ENCODE measurements around the gene GMDS.

The GMDS gene

DNA sequence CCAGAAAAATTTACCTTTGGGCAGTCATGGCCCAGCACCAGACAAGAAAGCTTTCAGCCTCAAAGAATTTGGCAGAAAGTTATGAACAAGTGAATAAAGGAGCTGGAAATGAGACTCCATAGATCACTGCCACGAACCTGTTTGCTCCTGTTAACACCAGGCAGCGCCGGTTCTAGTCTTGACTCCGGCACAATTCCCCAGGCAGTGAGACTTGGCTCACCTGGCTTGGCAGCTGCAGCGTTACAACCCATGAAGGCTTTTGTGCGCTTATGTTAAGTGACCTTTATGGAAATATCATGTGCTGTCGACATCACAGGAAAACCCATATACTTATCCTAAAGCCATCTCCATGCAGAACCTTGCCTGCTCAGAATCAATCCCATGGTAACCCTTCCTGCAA, 657.9 kb downstream of the GMDS start:
- Histone ChIP-seq H3K4me1 (ENCODE audit: control insufficient read depth, insufficient read depth, low read length, poor library complexity, severe bottlenecking) (no peaks in the 10 kb centered on the region), H3K36me3 (ENCODE audit: control insufficient read depth, insufficient read depth, low read length) (no peaks in the 10 kb centered on the region), H3K27ac (ENCODE audit: low read depth, low read length, severe bottlenecking) (no peak overlapping the region), H3K4me3 (ENCODE audit: extremely low read depth, insufficient read depth, low read length, poor library complexity, severe bottlenecking) (no peak overlapping the region), H3K9me3 (ENCODE audit: control insufficient read depth, low read length) (no peaks in the 10 kb centered on the region)
- 87 to 93% methylated on average over 5 to 7 of the region's 7 CpGs for WGBS, 2 experiments (ENCODE audit: insufficient coverage in 2 of 2)

GRCh38 chr6:1586861-1587450, 658.4 kb downstream of the GMDS start:
- Histone ChIP-seq H3K4me1 (ENCODE audit: control insufficient read depth, insufficient read depth, low read length, poor library complexity, severe bottlenecking) (no peaks in the 10 kb centered on the region), H3K9me3 (ENCODE audit: control insufficient read depth, low read length) (no peaks in the 10 kb centered on the region), H3K36me3 (ENCODE audit: control insufficient read depth, insufficient read depth, low read length) (no peaks in the 10 kb centered on the region), H3K4me3 (ENCODE audit: extremely low read depth, insufficient read depth, low read length, poor library complexity, severe bottlenecking) (no peak overlapping the region), H3K27ac (ENCODE audit: low read depth, low read length, severe bottlenecking) (no peak overlapping the region)
- WGBS, 2 experiments (ENCODE audit: insufficient coverage in 2 of 2): 87 to 93% methylated on average over 3 to 5 of the region's 5 CpGs

- 87% methylated on average over 3 of the region's 7 CpGs; no CpG with 5 or more reads in 1 of the 2 experiments for whole genome bisulfite sequencing, 2 experiments (ENCODE audit: insufficient coverage in 2 of 2)
- no peaks in the 10 kb centered on the region for H3K9me3 ChIP-seq (ENCODE audit: control insufficient read depth, low read length)
- H3K36me3 ChIP-seq (ENCODE audit: control insufficient read depth, insufficient read depth, low read length): no peaks in the 10 kb centered on the region
- no peak overlapping the region for H3K4me3 ChIP-seq (ENCODE audit: extremely low read depth, insufficient read depth, low read length, poor library complexity, severe bottlenecking)
- H3K27ac ChIP-seq (ENCODE audit: low read depth, low read length, severe bottlenecking): no peak overlapping the region
- H3K4me1 ChIP-seq (ENCODE audit: control insufficient read depth, insufficient read depth, low read length, poor library complexity, severe bottlenecking): no peaks in the 10 kb centered on the region
Observed at GRCh38 chr6:1586256-1586655, 659.1 kb downstream of the GMDS start.

- Histone ChIP-seq H3K4me1 (ENCODE audit: control insufficient read depth, insufficient read depth, low read length, poor library complexity, severe bottlenecking) (no peaks in the 10 kb centered on the region), H3K36me3 (ENCODE audit: control insufficient read depth, insufficient read depth, low read length) (no peaks in the 10 kb centered on the region), H3K4me3 (ENCODE audit: extremely low read depth, insufficient read depth, low read length, poor library complexity, severe bottlenecking) (no peak overlapping the region), H3K27ac (ENCODE audit: low read depth, low read length, severe bottlenecking) (no peak overlapping the region), H3K9me3 (ENCODE audit: control insufficient read depth, low read length) (no peaks in the 10 kb centered on the region)
- WGBS, 2 experiments (ENCODE audit: insufficient coverage in 2 of 2): 88 to 90% methylated on average over 10 to 11 of the region's 12 CpGs
Observed at GRCh38 chr6:1585669-1586049, 659.7 kb downstream of the GMDS start.

DNA sequence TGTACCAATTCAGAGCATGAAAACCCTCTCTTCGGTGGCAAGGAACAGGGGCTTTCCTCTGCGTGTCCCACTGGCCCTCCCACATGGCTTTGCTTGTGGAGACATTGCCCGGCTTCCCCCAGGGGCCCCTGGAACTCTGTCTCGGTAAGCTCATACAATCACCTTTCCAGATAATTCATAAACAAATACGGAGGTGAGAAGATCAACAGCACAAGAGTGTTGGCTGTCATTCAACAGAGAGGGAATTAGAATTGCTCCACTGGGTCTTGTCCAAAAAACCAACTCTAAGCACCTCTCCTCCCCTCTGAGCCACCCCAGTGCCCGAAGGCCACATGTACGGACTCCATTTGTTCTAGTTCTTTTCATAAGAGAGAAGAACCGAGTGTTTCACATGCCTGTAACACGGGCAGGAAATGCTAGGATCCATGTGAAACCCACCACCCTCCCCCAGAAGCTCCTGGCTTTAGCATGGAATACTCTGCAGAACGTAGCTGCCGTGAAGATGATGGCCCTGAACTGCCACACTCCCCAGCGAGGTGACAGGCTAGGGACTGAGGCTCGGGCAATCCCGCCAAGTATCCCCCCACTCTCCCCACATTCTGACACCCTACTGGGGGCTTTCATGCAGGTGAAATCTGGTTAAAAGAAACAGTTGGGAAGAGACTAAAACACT, 660.3 kb downstream of the GMDS start:
- H3K4me1 ChIP-seq (ENCODE audit: control insufficient read depth, insufficient read depth, low read length, poor library complexity, severe bottlenecking): no peaks in the 10 kb centered on the region
- H3K9me3 ChIP-seq (ENCODE audit: control insufficient read depth, low read length): no peaks in the 10 kb centered on the region
- H3K4me3 ChIP-seq (ENCODE audit: extremely low read depth, insufficient read depth, low read length, poor library complexity, severe bottlenecking): no peak overlapping the region
- H3K27ac ChIP-seq (ENCODE audit: low read depth, low read length, severe bottlenecking): no peak overlapping the region
- 91 to 96% methylated on average over 8 of the region's 14 CpGs for WGBS, 2 experiments (ENCODE audit: insufficient coverage in 2 of 2)
- no peaks in the 10 kb centered on the region for H3K36me3 ChIP-seq (ENCODE audit: control insufficient read depth, insufficient read depth, low read length)

DNA sequence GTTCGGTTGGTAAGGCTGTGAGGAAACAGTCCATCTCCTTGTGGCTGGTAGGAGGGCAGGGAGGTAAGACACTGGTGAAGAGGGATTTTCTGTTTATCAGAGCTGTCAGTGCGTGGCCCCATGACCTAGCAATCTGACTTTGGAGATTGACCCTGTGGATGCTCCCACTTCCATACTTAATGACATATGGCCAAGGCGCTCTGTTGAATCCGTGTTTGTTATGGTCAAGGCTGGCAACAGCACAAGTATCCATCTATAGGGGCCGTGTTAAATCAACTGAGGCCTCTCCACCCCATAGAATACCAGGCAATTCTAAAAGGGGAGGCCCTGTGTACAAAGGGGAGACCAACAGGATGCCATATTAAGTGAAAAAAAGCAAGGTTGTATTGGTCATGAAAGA, 661.3 kb downstream of the GMDS start:
- WGBS, 2 experiments (ENCODE audit: insufficient coverage in 2 of 2): 100% methylated on average over 1 to 3 of the region's 5 CpGs
- Histone ChIP-seq H3K27ac (ENCODE audit: low read depth, low read length, severe bottlenecking) (no peak overlapping the region), H3K36me3 (ENCODE audit: control insufficient read depth, insufficient read depth, low read length) (no peaks in the 10 kb centered on the region), H3K4me3 (ENCODE audit: extremely low read depth, insufficient read depth, low read length, poor library complexity, severe bottlenecking) (no peak overlapping the region), H3K4me1 (ENCODE audit: control insufficient read depth, insufficient read depth, low read length, poor library complexity, severe bottlenecking) (no peaks in the 10 kb centered on the region), H3K9me3 (ENCODE audit: control insufficient read depth, low read length) (no peaks in the 10 kb centered on the region)

DNA sequence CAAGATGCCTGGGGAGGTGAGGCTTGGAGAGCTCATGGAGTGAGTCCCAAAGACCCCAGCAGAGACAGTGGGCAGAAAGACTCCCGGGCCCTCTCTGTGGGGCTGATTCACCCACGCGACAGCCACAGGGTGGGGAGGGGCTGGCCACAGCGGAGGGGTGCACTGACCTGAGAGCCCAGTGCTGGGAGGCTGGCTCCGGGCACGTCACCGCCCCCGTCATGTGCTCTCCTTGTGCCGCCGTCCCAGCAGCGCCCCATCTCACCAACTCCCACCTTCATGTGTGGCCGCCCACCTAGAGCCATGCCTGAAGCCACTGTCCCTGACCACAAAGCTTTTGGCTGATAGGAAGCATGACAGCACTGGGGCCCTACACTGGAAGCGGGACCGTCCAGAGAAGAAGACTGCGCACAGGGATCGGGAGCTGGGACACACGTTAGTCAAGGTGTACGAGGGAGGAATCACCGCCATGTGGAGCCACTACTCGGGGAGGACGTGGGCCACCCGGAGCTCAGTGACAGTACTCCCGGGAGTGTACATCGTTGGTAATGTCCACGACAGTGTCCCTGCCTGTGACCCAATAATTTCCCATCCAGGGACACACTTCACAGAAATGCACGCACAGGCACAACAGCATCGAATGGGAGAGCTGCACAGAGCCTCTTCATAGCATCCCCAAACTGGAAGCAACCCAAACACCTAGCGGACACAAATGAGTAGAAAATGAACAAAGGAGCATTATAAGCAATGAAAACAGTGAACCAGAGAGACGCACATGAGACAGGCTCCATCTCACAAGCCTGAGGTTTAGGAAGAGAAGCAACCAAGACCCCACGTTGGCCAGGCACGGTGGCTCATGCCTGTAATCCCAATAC, 664.0 kb downstream of the GMDS start:
- Histone ChIP-seq H3K9me3 (ENCODE audit: control insufficient read depth, low read length) (no peaks in the 10 kb centered on the region), H3K4me3 (ENCODE audit: extremely low read depth, insufficient read depth, low read length, poor library complexity, severe bottlenecking) (no peak overlapping the region), H3K27ac (ENCODE audit: low read depth, low read length, severe bottlenecking) (no peak overlapping the region), H3K36me3 (ENCODE audit: control insufficient read depth, insufficient read depth, low read length) (no peaks in the 10 kb centered on the region), H3K4me1 (ENCODE audit: control insufficient read depth, insufficient read depth, low read length, poor library complexity, severe bottlenecking) (no peaks in the 10 kb centered on the region)
- 91 to 92% methylated on average over 30 to 31 of the region's 31 CpGs for WGBS, 2 experiments (ENCODE audit: insufficient coverage in 2 of 2)

GRCh38 chr6:1580585-1580984, 664.8 kb downstream of the GMDS start:
- Histone ChIP-seq H3K9me3 (ENCODE audit: control insufficient read depth, low read length) (no peaks in the 10 kb centered on the region), H3K27ac (ENCODE audit: low read depth, low read length, severe bottlenecking) (no peak overlapping the region), H3K4me3 (ENCODE audit: extremely low read depth, insufficient read depth, low read length, poor library complexity, severe bottlenecking) (no peak overlapping the region), H3K36me3 (ENCODE audit: control insufficient read depth, insufficient read depth, low read length) (no peaks in the 10 kb centered on the region), H3K4me1 (ENCODE audit: control insufficient read depth, insufficient read depth, low read length, poor library complexity, severe bottlenecking) (peaks cover 2% of the 10 kb centered on the region)
- 86 to 91% methylated on average over 6 of the region's 9 CpGs for WGBS, 2 experiments (ENCODE audit: insufficient coverage in 2 of 2)

DNA sequence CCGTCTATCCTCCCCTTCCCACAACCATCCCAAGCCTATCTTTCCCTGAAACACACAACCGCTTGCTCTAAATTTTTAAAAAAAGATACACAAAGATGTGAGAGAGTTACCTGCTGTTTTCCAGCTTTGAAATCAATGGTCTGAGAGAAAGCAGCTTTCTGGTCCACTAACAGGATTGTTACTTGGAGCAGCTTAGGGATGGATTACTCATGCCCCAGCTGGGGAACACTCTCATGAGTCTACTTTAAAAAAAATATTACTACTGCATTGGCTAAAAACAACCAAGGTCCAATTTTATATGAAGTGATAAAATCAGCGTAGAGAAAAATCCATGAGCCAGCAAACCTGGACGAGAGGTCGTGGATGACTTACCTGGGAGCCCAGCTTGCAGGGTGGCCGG, 665.3 kb downstream of the GMDS start:
- H3K4me1 ChIP-seq (ENCODE audit: control insufficient read depth, insufficient read depth, low read length, poor library complexity, severe bottlenecking): peaks cover 6% of the 10 kb centered on the region
- H3K27ac ChIP-seq (ENCODE audit: low read depth, low read length, severe bottlenecking): no peak overlapping the region
- 92 to 95% methylated on average over 3 to 4 of the region's 6 CpGs for WGBS, 2 experiments (ENCODE audit: insufficient coverage in 2 of 2)
- no peak overlapping the region for H3K4me3 ChIP-seq (ENCODE audit: extremely low read depth, insufficient read depth, low read length, poor library complexity, severe bottlenecking)
- H3K9me3 ChIP-seq (ENCODE audit: control insufficient read depth, low read length): no peaks in the 10 kb centered on the region
- no peaks in the 10 kb centered on the region for H3K36me3 ChIP-seq (ENCODE audit: control insufficient read depth, insufficient read depth, low read length)

- Histone ChIP-seq H3K9me3 (ENCODE audit: control insufficient read depth, low read length) (no peaks in the 10 kb centered on the region), H3K4me3 (ENCODE audit: extremely low read depth, insufficient read depth, low read length, poor library complexity, severe bottlenecking) (no peak overlapping the region), H3K27ac (ENCODE audit: low read depth, low read length, severe bottlenecking) (no peak overlapping the region), H3K4me1 (ENCODE audit: control insufficient read depth, insufficient read depth, low read length, poor library complexity, severe bottlenecking) (peaks cover 15% of the 10 kb centered on the region), H3K36me3 (ENCODE audit: control insufficient read depth, insufficient read depth, low read length) (no peaks in the 10 kb centered on the region)
- WGBS, 2 experiments (ENCODE audit: insufficient coverage in 2 of 2): 90 to 92% methylated on average over 3 to 5 of the region's 5 CpGs
Observed at GRCh38 chr6:1579096-1579495, 666.3 kb downstream of the GMDS start.
